Spleen (tissue), 7 donors: ENCODE measurements around the gene AKR1C2.
"Not testable (repeated sequence)": the region's sequence is repeated elsewhere in the genome, so short reads cannot be mapped to it uniquely, and the experiment has no call there.

ENCODE experiments used
- CTCF ChIP-seq, 11 experiments: fragments of 200-600 bp in 7 of 11; fragments of 450-650 bp in 4 of 11; sonication (generic) in 4 of 11; IDR thresholded peaks in 8 of 11; conservative IDR thresholded peaks in 3 of 11; 1 replicate in 7 of 11; 2 replicates in 4 of 11; pipeline versions ENCODE4 v1.4.0 to v1.8.0; 2016 to 2021; ENCODE audit warnings: antibody characterized with exemption in 11 of 11, inconsistent platforms in 4 of 11, mild to moderate bottlenecking in 1 of 11
- POLR2A ChIP-seq, 3 donors: fragments of 450-650 bp; IDR thresholded peaks; one replicate each; pipeline ENCODE4 v1.5.1; 2017; ENCODE audit warnings: antibody characterized with exemption in 3 of 3, mild to moderate bottlenecking in 1 of 3
- POLR2AphosphoS5 ChIP-seq, 3 donors: sonication (generic); formaldehyde crosslinking; IDR thresholded peaks; one replicate each; pipeline ENCODE4 v1.5.1; 2017; ENCODE audit warnings: antibody characterized with exemption in 3 of 3
- donor health status: DM: no; HTN: no; CAD: no; lungs with moderate emphysema.
- donor health status: DM: no; HTN: no; CAD: no.
- donor health status: DM: no; HTN: no; CAD: no.

DNA sequence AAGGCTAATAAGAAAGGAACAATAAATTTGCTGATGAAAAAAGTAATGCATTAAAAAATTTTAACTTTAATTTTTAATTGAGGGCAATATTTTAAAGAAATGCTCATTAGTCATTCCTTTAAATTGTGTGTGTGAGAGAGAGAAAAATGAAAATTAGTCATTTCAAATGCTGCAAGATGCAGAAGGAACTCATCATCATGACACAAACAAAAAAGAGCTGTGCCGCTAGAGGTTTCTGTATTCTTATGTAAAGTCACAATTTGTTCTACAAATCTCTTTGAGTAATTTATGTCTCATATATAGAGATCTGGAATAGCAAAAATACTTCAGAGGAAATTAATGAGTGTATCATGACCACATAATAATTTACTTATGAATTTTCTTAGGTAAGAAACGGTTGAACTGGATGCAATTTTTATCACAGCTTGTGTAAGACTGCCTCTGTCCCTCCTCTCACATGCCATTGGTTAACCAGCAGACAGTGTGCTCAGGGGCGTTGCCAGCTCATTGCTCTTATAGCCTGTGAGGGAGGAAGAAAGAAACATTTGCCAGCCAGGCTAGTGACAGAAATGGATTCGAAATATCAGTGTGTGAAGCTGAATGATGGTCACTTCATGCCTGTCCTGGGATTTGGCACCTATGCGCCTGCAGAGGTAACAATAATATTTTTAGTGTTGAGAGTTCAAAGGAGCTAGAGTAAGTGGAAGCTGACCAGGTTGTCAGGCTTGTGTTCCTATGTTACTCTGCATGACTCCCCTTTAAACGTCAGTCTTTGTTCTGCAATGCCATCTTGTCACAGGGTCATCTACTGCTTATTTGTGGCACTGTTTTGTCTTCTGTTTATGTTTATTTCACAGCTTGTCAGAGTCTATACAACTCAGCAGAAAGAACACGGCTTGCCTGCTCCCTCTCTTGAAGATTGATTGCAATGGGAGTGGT lies 40.5 kb downstream of the AKR1C2 start, which contains the start of gene AKR1C1:
- not testable (repeated sequence) for TF ChIP-seq CTCF (IDR thresholded peaks at IDR 0.05 in 8 of 11, conservative IDR thresholded peaks at IDR 0.05 in 3 of 11); POLR2A (IDR thresholded peaks at IDR 0.05); POLR2AphosphoS5 (IDR thresholded peaks at IDR 0.05)
